ENCODE data around the gene CTNNA1. TPM values are rescaled to one million over a fixed set of nuclear protein-coding genes. Genes with fewer than 3 reads are reported as not detected.
"Not testable (repeated sequence)": the region's sequence is repeated elsewhere in the genome, so short reads cannot be mapped to it uniquely, and the experiment has no call there.

CTNNA1 gene
- total RNA-seq, 3 donors from 2014 or later = 27.0 to 40.3 (median 32.2) TPM

- no peak for DNase-seq
- H3K4me1 Mint-ChIP-seq (ENCODE audit: low read depth) = no peaks in the 10 kb centered on the region
- H3K4me3 Mint-ChIP-seq = no peak overlapping the region
- peaks cover 29% of the 10 kb centered on the region for H3K27me3 Mint-ChIP-seq (ENCODE audit: low read depth)
- no peaks in the 10 kb centered on the region for H3K36me3 Mint-ChIP-seq (ENCODE audit: insufficient read depth)
- ATAC-seq = no peak
- H3K9me3 Mint-ChIP-seq = no peaks in the 10 kb centered on the region
Measured at GRCh38 chr5:138716456-138716924, 36.7 kb upstream of the CTNNA1 start.

DNA sequence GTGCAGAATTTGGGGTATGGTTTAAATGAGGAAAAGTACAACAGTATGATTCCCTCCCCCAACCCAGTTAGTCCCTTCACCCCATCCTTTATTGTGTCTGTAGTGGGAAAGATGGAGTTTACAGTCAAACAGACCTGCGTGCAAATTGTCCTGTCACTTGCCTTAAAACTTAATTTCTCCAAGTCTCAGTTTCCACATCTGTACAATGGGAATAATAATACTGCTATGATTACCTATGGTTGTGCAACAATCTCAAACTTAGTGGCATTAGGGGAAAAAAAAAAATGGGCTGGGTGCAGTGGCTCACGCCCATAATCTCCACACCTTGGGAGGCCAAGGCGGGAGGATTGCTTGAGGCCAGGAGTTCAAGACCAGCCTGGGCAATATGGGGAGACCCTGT is 35.8 kb upstream of the CTNNA1 start:
- Mint-ChIP-seq H3K4me3 (no peak overlapping the region), H3K4me1 (ENCODE audit: low read depth) (no peaks in the 10 kb centered on the region), H3K36me3 (ENCODE audit: insufficient read depth) (no peaks in the 10 kb centered on the region), H3K9me3 (no peaks in the 10 kb centered on the region), H3K27me3 (ENCODE audit: low read depth) (peaks cover 31% of the 10 kb centered on the region)
- DNase-seq (no peak), ATAC-seq (no peak)

- no peaks in the 10 kb centered on the region for H3K36me3 Mint-ChIP-seq (ENCODE audit: insufficient read depth)
- ATAC-seq (no peak), DNase-seq (no peak)
- H3K4me3 Mint-ChIP-seq = no peak overlapping the region
- no peaks in the 10 kb centered on the region for H3K4me1 Mint-ChIP-seq (ENCODE audit: low read depth)
- H3K27me3 Mint-ChIP-seq (ENCODE audit: low read depth) = peaks cover 34% of the 10 kb centered on the region
- H3K9me3 Mint-ChIP-seq = no peaks in the 10 kb centered on the region
Measured at GRCh38 chr5:138719811-138720210, 33.4 kb upstream of the CTNNA1 start.

DNA sequence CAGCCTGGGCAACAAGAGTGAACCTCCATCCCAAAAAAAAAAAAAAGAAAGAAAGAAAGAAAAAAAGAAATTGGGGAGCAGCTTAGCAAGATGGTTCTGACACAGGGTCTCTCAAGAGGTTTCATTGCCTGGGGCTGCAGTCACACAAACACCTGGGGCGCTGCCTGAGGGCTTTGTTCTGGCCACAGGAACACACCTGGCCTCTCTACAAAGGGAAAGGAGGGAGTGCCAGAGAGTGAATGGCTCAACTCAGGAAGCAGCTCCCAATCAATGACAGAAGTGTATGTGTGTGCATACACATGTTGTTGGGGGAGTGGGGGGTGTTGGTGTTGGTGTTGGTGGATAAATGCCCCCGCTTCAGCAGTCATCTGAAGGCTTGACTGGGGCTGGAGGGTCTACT is 32.4 kb upstream of the CTNNA1 start:
- peaks cover 38% of the 10 kb centered on the region for H3K27me3 Mint-ChIP-seq (ENCODE audit: low read depth)
- peaks cover 1% of the 10 kb centered on the region for H3K4me1 Mint-ChIP-seq (ENCODE audit: low read depth)
- H3K9me3 Mint-ChIP-seq = no peaks in the 10 kb centered on the region
- ATAC-seq = no peak
- no peak for DNase-seq
- H3K4me3 Mint-ChIP-seq = no peak overlapping the region
- no peaks in the 10 kb centered on the region for H3K36me3 Mint-ChIP-seq (ENCODE audit: insufficient read depth)

DNA sequence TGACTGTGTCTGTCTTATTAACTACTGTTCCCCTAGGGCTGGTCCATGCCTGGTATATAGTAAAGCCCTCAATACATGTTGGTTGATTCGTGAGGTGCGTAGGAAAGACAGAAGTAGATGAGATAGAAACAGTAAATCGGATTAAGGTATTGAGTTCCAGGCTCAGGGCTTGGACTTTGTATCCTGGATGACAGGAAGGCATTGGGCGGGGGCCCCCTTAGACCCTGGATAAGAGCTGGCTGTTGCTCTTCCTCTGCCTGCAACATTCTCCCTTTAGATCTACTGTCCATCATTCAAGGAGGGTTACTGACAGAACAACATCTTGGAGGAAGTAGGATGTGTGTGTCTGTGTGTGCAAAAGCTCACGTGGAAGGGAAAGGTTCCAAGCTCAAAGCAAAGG is 31.2 kb upstream of the CTNNA1 start:
- Mint-ChIP-seq H3K36me3 (ENCODE audit: insufficient read depth) (no peaks in the 10 kb centered on the region), H3K27me3 (ENCODE audit: low read depth) (peaks cover 37% of the 10 kb centered on the region), H3K9me3 (no peaks in the 10 kb centered on the region), H3K4me1 (ENCODE audit: low read depth) (peaks cover 5% of the 10 kb centered on the region), H3K4me3 (no peak overlapping the region)
- no peak for DNase-seq
- ATAC-seq = no peak

- Mint-ChIP-seq H3K9me3 (no peaks in the 10 kb centered on the region), H3K27me3 (ENCODE audit: low read depth) (peaks cover 31% of the 10 kb centered on the region), H3K36me3 (ENCODE audit: insufficient read depth) (no peaks in the 10 kb centered on the region), H3K4me1 (ENCODE audit: low read depth) (peaks cover 12% of the 10 kb centered on the region), H3K4me3 (no peak overlapping the region)
- no peak for ATAC-seq
- no peak for DNase-seq
Measured at GRCh38 chr5:138722544-138723177, 30.6 kb upstream of the CTNNA1 start.

GRCh38 chr5:138724470-138725146 is 28.6 kb upstream of the CTNNA1 start:
- H3K27me3 Mint-ChIP-seq (ENCODE audit: low read depth) = peaks cover 31% of the 10 kb centered on the region
- no peak for DNase-seq

GRCh38 chr5:138725153-138725817 is 27.9 kb upstream of the CTNNA1 start:
- Mint-ChIP-seq H3K36me3 (ENCODE audit: insufficient read depth) (no peaks in the 10 kb centered on the region), H3K9me3 (no peaks in the 10 kb centered on the region), H3K27me3 (ENCODE audit: low read depth) (peaks cover 27% of the 10 kb centered on the region), H3K4me1 (ENCODE audit: low read depth) (peaks cover 13% of the 10 kb centered on the region), H3K4me3 (no peak overlapping the region)
- no peak for DNase-seq
- no peak for ATAC-seq

More at GRCh38 chr5:138724470-138725146, 28.6 kb upstream of the CTNNA1 start:
- Mint-ChIP-seq H3K4me3 (no peak overlapping the region), H3K9me3 (no peaks in the 10 kb centered on the region), H3K36me3 (ENCODE audit: insufficient read depth) (no peaks in the 10 kb centered on the region), H3K4me1 (ENCODE audit: low read depth) (peaks cover 13% of the 10 kb centered on the region)
- no peak for ATAC-seq

- Mint-ChIP-seq H3K27me3 (ENCODE audit: low read depth) (peaks cover 29% of the 10 kb centered on the region), H3K36me3 (ENCODE audit: insufficient read depth) (no peaks in the 10 kb centered on the region), H3K9me3 (no peaks in the 10 kb centered on the region), H3K4me1 (ENCODE audit: low read depth) (peaks cover 13% of the 10 kb centered on the region), H3K4me3 (no peak overlapping the region)
- no peak for DNase-seq
- ATAC-seq = no peak
Measured at GRCh38 chr5:138725818-138726416, 27.3 kb upstream of the CTNNA1 start.

GRCh38 chr5:138726848-138727247 is 26.4 kb upstream of the CTNNA1 start:
- Mint-ChIP-seq H3K4me1 (ENCODE audit: low read depth) (peaks cover 13% of the 10 kb centered on the region), H3K4me3 (no peak overlapping the region), H3K27me3 (ENCODE audit: low read depth) (peaks cover 28% of the 10 kb centered on the region), H3K9me3 (no peaks in the 10 kb centered on the region), H3K36me3 (ENCODE audit: insufficient read depth) (no peaks in the 10 kb centered on the region)
- ATAC-seq = no peak
- DNase-seq = peak; percentile 7

DNA sequence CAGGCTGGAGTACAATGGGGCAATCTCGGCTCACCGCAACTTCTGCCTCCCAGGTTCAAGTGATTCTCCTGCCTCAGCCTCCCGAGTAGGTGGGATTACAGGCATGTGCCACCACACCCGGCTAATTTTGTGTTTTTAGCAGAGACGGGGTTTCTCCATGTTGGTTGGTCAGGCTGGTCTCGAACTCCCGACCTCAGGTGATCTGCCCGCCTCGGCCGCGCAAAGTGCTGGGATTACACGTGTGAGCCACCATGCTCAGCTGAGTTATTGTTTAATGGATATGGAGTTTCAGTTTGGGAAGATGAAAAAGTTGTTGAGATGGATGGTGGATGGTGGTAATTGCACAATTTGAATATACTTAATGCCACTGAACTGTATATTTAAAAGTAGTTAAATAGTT is 22.7 kb upstream of the CTNNA1 start:
- H3K4me1 Mint-ChIP-seq (ENCODE audit: low read depth) = peaks cover 12% of the 10 kb centered on the region
- ATAC-seq; H3K9me3 Mint-ChIP-seq; H3K36me3 Mint-ChIP-seq (ENCODE audit: insufficient read depth); DNase-seq; H3K27me3 Mint-ChIP-seq (ENCODE audit: low read depth); H3K4me3 Mint-ChIP-seq: not testable (repeated sequence)

- DNase-seq (no peak), ATAC-seq (no peak)
- no peak overlapping the region for H3K4me3 Mint-ChIP-seq
- H3K36me3 Mint-ChIP-seq (ENCODE audit: insufficient read depth) = no peaks in the 10 kb centered on the region
- peaks cover 2% of the 10 kb centered on the region for H3K4me1 Mint-ChIP-seq (ENCODE audit: low read depth)
- H3K27me3 Mint-ChIP-seq (ENCODE audit: low read depth) = peaks cover 6% of the 10 kb centered on the region
- H3K9me3 Mint-ChIP-seq = no peaks in the 10 kb centered on the region
Measured at GRCh38 chr5:138732466-138732865, 20.8 kb upstream of the CTNNA1 start.

DNA sequence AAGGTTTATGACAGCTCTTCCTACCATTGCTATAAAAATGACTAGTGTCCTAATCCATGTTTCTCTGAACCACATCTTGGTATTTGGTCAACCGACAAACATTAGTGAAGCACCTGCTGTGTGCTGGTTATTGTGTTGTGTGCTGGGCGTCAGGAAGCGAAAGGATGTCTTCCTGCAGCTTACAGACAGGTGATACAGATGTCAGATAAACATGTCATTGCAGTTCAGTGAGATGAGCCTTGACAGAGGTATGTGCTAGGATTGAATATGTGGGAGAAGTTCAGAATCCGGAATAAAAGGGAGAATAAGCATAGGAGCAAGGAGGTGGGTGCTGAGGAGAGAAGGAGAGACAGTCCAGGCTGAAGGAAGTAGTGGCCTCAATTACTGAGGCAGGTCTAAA is 20.3 kb upstream of the CTNNA1 start:
- no peaks in the 10 kb centered on the region for H3K36me3 Mint-ChIP-seq (ENCODE audit: insufficient read depth)
- H3K9me3 Mint-ChIP-seq = no peaks in the 10 kb centered on the region
- no peaks in the 10 kb centered on the region for H3K4me1 Mint-ChIP-seq (ENCODE audit: low read depth)
- no peak for DNase-seq
- H3K27me3 Mint-ChIP-seq (ENCODE audit: low read depth) = peaks cover 9% of the 10 kb centered on the region
- no peak overlapping the region for H3K4me3 Mint-ChIP-seq
- ATAC-seq = no peak

GRCh38 chr5:138733509-138733908 is 19.7 kb upstream of the CTNNA1 start:
- ATAC-seq = no peak
- Mint-ChIP-seq H3K36me3 (ENCODE audit: insufficient read depth) (no peaks in the 10 kb centered on the region), H3K4me1 (ENCODE audit: low read depth) (peaks cover 5% of the 10 kb centered on the region), H3K27me3 (ENCODE audit: low read depth) (peaks cover 11% of the 10 kb centered on the region), H3K9me3 (no peaks in the 10 kb centered on the region), H3K4me3 (no peak overlapping the region)
- DNase-seq = no peak

All from activated T-cell treated with anti-CD3 and anti-CD28 coated beads, Interleukin-2, amount 50 U/mL, for 4 hours (primary cell).